Bronchus fibroblast of lung (primary cell): ENCODE measurements around the gene CSPG4. TPM values are rescaled to one million over a fixed set of nuclear protein-coding genes. Genes with fewer than 3 reads are reported as not detected.

ENCODE experiments used
- total RNA-seq: library from RNA; depleted of rRNA; stranded (reverse); fragments of >200 nt; gene quantifications from 2 replicates; pipeline ENCODE4 v1.2.3, GENCODE V29; 2015

Gene CSPG4, protein sequence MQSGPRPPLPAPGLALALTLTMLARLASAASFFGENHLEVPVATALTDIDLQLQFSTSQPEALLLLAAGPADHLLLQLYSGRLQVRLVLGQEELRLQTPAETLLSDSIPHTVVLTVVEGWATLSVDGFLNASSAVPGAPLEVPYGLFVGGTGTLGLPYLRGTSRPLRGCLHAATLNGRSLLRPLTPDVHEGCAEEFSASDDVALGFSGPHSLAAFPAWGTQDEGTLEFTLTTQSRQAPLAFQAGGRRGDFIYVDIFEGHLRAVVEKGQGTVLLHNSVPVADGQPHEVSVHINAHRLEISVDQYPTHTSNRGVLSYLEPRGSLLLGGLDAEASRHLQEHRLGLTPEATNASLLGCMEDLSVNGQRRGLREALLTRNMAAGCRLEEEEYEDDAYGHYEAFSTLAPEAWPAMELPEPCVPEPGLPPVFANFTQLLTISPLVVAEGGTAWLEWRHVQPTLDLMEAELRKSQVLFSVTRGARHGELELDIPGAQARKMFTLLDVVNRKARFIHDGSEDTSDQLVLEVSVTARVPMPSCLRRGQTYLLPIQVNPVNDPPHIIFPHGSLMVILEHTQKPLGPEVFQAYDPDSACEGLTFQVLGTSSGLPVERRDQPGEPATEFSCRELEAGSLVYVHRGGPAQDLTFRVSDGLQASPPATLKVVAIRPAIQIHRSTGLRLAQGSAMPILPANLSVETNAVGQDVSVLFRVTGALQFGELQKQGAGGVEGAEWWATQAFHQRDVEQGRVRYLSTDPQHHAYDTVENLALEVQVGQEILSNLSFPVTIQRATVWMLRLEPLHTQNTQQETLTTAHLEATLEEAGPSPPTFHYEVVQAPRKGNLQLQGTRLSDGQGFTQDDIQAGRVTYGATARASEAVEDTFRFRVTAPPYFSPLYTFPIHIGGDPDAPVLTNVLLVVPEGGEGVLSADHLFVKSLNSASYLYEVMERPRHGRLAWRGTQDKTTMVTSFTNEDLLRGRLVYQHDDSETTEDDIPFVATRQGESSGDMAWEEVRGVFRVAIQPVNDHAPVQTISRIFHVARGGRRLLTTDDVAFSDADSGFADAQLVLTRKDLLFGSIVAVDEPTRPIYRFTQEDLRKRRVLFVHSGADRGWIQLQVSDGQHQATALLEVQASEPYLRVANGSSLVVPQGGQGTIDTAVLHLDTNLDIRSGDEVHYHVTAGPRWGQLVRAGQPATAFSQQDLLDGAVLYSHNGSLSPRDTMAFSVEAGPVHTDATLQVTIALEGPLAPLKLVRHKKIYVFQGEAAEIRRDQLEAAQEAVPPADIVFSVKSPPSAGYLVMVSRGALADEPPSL (N-terminal part only)
- total RNA-seq: 72.4 and 79.4 TPM in 2 replicates

DNA sequence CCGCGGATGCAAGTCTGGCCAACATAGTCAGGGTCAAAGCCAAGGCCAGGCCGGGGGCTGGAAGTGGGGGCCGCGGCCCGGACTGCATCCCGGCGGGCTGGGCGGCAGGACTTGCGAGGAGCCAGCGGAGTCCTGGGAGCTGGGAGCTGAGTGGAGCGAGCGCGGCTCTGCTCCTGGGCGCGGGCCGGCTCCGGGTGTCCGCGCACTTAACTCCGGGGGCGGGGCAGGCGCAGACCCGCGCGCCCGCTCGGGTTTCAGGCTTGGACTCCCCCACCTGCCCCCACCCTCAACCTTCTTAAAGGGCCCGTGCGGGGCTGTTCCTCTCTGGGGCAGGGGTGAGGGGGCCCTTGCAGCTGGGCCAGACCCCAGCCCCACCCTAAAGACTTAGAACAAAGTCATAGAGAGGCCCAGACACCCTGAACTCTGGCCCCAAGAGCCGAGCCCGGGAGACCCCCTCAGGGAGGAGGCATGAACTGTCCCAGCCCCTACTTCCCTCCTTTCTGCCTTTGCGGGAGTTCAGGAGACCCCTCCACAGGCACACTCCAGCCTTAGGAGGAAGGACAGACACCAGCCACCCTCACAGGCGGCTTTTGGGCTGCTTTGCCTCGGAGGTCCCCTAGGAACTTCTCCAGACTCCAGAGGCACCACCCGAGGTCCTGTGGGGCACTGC lies at the start of gene CSPG4:
TSS of gene CSPG4 (minus strand) at position 181 of the 670 bp plus-strand sequence. CDS start at position 88, 93 bp downstream.

DNA sequence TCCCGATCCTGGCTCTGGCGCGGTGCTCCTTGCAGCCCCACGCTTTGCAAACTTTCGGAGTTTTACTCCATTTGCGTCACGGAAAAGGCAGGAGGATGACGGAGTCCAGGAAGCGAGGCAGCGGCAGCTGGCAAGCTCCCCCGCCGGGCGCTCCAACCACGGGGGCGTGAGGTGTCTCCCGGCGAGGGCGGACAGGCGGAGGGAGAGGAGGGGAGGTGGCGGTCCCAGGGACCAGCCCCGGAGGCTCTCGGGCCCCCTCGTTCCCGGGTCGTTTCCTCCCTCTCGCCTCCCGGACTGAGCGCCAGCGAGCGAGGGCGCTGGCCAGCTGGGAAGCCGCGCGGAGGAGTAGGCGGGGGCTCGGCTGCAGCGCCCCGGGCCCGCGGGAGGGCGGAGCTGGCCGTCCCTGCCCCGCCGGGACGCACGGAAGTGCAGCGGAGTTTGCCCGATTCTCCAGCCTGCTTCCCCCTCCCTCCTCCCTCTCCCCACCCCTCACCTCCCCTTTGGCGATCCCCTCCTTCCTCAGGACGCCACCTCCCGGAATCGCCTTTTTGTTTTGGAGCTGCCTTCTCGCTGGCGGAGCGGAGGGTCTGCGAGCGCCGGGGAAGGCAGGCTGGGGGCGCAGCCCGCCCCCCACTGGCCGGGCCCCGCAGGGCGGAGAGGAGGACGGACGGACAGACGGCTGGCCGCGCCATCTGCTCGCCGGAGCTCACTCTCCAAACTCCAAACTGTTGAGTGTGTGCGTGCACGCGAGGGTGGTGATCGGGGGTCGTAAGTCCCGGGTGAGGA lies 65.1 kb downstream of the CSPG4 start, which contains the start of gene SNX33:
TSS of gene SNX33 (plus strand) at position 543 of the 786 bp plus-strand sequence. CDS start 1,191 bp downstream, outside the sequence.

DNA sequence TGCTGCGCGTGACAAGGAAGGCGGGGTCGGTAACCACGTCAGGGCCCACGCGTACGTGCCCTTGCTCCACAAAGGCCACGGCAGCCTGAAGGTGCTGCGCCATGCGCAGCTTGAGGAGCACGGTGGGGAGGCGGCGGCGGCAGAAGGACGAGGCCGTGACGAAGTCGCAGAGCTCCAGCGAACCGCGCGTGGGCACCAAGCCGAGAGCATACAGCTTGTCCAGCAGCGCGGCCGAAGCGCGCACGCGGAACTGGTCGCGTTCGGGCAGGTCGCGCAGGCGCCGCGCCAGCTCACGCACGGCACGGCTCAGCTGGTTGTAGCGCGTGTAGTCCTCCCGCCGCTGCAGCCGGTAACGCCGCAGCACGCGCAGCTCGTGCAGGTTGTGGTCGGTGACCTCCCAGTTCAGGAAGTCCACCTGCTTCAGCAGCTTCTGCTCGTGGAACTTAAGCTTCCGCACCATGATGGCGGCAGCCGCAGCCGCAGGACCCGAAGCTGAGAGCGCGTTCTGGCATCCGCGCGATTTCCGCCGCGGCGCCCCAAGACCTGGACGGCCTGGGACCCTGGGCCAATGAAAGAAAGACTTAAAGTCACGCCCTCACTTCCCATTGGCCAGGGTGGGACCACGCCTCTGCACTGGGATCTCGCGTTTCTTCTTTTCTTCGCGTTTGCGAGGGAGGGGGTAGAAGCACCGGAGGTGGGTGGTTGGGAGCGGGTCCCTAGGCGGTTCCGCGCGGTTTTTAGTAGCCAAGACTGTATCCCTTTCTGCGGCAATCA lies 72.8 kb downstream of the CSPG4 start, which contains the start of gene IMP3:
TSS of gene IMP3 (minus strand) at position 516 of the 774 bp plus-strand sequence. CDS start at position 460, 56 bp downstream.

DNA sequence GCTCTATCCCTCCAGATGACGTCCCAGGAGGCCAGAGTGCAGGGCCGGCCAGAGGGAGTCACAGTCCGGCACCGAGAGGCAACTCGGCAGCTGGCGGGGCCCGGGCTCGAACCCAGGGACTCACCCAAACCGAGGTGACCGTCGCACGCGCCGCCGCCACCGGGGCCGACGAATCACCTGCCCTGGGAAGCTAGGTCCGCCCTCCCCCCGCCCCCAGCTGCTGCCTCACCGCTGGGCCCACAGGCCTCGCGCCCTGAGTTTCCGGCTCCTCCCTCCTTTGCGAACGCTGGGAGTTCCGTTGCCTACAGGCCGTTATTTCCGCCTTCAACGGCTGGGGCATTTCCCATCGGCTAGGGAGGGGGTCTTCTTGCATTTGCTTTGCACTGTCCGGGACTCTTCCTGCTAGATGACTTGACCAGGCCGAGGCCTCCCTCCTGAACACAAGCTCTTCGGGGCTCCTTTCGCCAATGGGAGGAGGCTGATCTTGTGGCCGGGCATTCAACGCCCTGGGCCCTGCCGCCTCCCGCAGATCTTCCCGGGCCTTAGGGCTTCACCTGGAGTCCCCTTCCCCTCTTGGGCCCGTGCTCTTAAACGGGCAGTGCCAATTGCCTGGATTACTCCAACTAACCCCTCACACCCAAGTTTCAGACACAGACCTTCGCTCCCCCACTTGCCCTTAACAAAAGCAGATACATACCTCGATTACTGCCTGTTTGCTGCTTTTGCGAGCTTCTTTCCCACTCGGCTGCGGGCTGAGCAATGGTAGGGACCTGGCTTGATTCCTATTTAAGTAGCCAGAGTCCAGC lies 86.9 kb downstream of the CSPG4 start, which contains the start of gene SNUPN:
TSS of gene SNUPN (minus strand) at position 184 of the 806 bp plus-strand sequence. CDS start 4,674 bp downstream, outside the sequence.

Other genes starting within 250 kb of the CSPG4 start
- 19.7 and 20.1 TPM in 2 replicates for gene PTPN9, start 133.5 kb downstream of the CSPG4 start, total RNA-seq
- gene SNUPN, start 87.1 kb downstream of the CSPG4 start, total RNA-seq: 19.2 and 23.2 TPM in 2 replicates
- 97.5 and 107 TPM in 2 replicates for gene IMP3, start 72.6 kb downstream of the CSPG4 start, total RNA-seq
- 13.3 and 13.7 TPM in 2 replicates for gene SNX33, start 64.9 kb downstream of the CSPG4 start, total RNA-seq
- gene UBE2Q2, start 130.6 kb upstream of the CSPG4 start, total RNA-seq: 27.4 and 33.1 TPM in 2 replicates
- gene FBXO22, start 191.0 kb upstream of the CSPG4 start, total RNA-seq: 36.7 and 43.1 TPM in 2 replicates